ENCODE measurements around the gene STARD9. TPM values are rescaled to one million over a fixed set of nuclear protein-coding genes. Genes with fewer than 3 reads are reported as not detected.

STARD9 gene
- total RNA-seq, 4 donors from 2014 or later = 22.8 to 67.2 (median 25.2) TPM

- no peak for TF ChIP-seq CTCF (IDR thresholded peaks at IDR 0.05)
- TF ChIP-seq POLR2A (IDR thresholded peaks at IDR 0.05) = no peak
- Histone ChIP-seq H3K27ac (no peak overlapping the region), H3K9me3 (no peaks in the 10 kb centered on the region), H3K27me3 (no peaks in the 10 kb centered on the region), H3K36me3 (no peaks in the 10 kb centered on the region), H3K4me3 (no peak overlapping the region), H3K4me1 (no peaks in the 10 kb centered on the region)
- no peak for DNase-seq
- intact Hi-C loops (cut with DNase I; ENCODE audit: low total_unique reads) = no loop called here
Observed at GRCh38 chr15:42692536-42692935, 117.1 kb downstream of the STARD9 start.

- TF ChIP-seq POLR2A (IDR thresholded peaks at IDR 0.05) = no peak
- TF ChIP-seq CTCF (IDR thresholded peaks at IDR 0.05) = no peak
- Histone ChIP-seq H3K4me3 (no peak overlapping the region), H3K9me3 (no peaks in the 10 kb centered on the region), H3K27me3 (no peaks in the 10 kb centered on the region), H3K27ac (no peak overlapping the region), H3K4me1 (no peaks in the 10 kb centered on the region), H3K36me3 (no peaks in the 10 kb centered on the region)
- intact Hi-C loops (cut with DNase I; ENCODE audit: low total_unique reads) = no loop called here
- DNase-seq = no peak
Observed at GRCh38 chr15:42692997-42693396, 117.6 kb downstream of the STARD9 start.

GRCh38 chr15:42693496-42693895 is 118.1 kb downstream of the STARD9 start:
- Histone ChIP-seq H3K36me3 (no peaks in the 10 kb centered on the region), H3K27me3 (no peaks in the 10 kb centered on the region), H3K4me3 (no peak overlapping the region), H3K9me3 (no peaks in the 10 kb centered on the region), H3K27ac (no peak overlapping the region), H3K4me1 (no peaks in the 10 kb centered on the region)
- TF ChIP-seq POLR2A (IDR thresholded peaks at IDR 0.05) (no peak), CTCF (IDR thresholded peaks at IDR 0.05) (no peak)
- no peak for DNase-seq
- intact Hi-C loops (cut with DNase I; ENCODE audit: low total_unique reads) = no loop called here

GRCh38 chr15:42693942-42694341 is 118.5 kb downstream of the STARD9 start:
- Histone ChIP-seq H3K36me3 (no peaks in the 10 kb centered on the region), H3K27ac (no peak overlapping the region), H3K4me1 (no peaks in the 10 kb centered on the region), H3K4me3 (no peak overlapping the region), H3K27me3 (no peaks in the 10 kb centered on the region), H3K9me3 (no peaks in the 10 kb centered on the region)
- no peak for DNase-seq
- TF ChIP-seq POLR2A (IDR thresholded peaks at IDR 0.05) (no peak), CTCF (IDR thresholded peaks at IDR 0.05) (no peak)
- intact Hi-C loops (cut with DNase I; ENCODE audit: low total_unique reads) = no loop called here

GRCh38 chr15:42694398-42694797 is 119.0 kb downstream of the STARD9 start:
- no peak overlapping the region for H3K27ac ChIP-seq
- H3K4me1 ChIP-seq = no peaks in the 10 kb centered on the region
- no peaks in the 10 kb centered on the region for H3K9me3 ChIP-seq
- no peak overlapping the region for H3K4me3 ChIP-seq
- intact Hi-C loops (cut with DNase I; ENCODE audit: low total_unique reads) = no loop called here
- H3K36me3 ChIP-seq = no peaks in the 10 kb centered on the region
- no peak for DNase-seq
- TF ChIP-seq CTCF (IDR thresholded peaks at IDR 0.05) (no peak), POLR2A (IDR thresholded peaks at IDR 0.05) (no peak)
- H3K27me3 ChIP-seq = no peaks in the 10 kb centered on the region

Data from uterus (tissue), 4 donors.